NCI-H1436 (cell line): Measurements from ENCODE around the gene DTNBP1.

ENCODE experiments used
- DNase-seq: peaks from one replicate; lab custom pipeline; 2025; lab: John Stamatoyannopoulos, UW

Gene DTNBP1

DNA sequence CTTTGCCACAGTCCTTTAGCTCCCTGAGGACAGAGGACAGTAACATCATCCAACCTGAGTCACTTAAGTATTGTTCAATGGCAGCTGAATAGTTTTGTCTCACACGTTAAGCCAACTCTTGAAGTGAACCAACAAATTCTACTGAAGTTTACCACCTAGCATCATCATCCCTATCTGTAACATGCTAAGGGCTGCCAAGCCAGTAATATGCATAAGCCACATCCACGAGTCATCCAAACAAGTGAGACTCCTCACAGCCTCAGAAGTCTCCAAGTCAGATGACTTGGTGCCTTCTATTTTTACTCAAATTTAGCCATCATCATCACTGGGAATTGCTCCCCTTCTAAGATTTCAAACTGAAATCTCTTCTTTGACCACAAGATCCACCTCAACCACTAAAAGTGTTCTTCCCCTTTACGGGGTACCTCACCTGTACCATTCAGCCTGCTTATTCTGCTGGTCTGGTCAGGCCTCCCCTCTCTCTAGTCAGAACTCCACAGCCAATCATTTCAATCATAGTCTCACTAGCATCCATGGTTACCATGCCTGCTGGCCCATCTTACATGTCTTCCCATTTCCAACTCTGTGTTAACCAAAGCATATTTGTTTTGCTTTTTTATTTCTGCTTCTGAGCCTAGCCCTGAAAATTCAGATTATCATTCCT lies 73.7 kb downstream of the DTNBP1 start:
- DNase-seq = no peak

DNA sequence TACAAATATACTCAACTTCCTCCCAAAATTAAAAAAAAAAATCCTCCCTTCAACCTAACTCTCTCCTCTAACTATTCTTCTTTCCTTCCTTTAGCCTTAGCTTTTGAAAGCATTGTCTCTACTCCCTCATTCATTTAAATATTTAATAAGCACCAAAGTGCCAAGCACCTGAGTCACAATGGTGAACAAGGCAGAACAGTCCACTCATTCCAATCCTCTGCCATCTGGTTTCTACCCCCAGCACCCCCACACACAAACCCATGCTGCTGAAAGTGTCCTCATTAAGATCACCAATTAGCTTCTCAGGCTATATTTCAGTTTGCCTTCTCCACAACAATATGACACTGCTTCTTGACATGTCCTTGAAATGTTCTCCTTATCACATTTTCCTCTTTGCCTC lies 76.3 kb downstream of the DTNBP1 start:
- no peak for DNase-seq

DNA sequence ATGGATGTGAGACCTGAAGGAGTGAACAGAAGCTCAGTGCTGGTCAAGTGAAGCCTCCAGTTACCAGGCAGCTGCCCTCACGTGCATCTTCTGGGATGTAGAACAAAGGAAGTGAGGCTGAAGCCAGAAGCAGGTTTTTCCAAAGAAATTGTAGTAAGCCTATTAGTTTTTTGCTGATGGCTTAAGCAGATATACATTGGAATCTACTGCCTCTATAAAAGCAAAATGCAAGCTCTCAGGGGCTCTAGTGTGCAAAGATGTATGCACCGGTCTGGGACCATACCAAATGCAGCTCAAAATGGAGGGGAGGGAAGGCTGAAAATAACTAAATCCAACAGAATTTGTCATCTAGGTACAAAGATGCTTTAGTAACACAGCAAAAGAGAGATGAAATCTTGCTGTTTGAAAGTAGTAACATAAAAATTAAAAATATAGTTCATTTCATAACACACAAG lies 77.0 kb downstream of the DTNBP1 start:
- no peak for DNase-seq

GRCh38 chr6:15582499-15582898 lies 80.3 kb downstream of the DTNBP1 start:
- no peak for DNase-seq

DNA sequence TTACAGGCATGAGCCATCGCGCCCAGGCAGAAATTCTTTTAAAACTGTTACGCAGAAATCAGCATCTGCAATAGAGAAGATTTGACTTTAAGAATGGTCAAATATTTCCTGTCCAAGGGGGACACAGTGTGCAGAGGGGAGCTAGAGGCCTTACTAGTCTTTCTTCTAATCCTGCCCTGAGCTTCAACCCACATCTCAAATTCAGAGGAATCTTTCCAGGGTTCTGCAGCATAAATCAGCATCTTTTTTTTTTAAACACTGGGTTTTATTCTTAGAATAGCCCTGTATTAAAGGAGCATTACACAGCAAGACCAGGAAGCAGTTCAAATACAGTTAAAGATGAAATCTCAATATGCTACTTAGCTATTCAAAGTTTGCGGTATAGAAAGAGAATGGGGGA lies 81.1 kb downstream of the DTNBP1 start:
- DNase-seq = no peak

- DNase-seq = no peak
Observed at GRCh38 chr6:15580326-15580725, 82.5 kb downstream of the DTNBP1 start.

- no peak for DNase-seq
Observed at GRCh38 chr6:15578716-15579391, 84.0 kb downstream of the DTNBP1 start.

DNA sequence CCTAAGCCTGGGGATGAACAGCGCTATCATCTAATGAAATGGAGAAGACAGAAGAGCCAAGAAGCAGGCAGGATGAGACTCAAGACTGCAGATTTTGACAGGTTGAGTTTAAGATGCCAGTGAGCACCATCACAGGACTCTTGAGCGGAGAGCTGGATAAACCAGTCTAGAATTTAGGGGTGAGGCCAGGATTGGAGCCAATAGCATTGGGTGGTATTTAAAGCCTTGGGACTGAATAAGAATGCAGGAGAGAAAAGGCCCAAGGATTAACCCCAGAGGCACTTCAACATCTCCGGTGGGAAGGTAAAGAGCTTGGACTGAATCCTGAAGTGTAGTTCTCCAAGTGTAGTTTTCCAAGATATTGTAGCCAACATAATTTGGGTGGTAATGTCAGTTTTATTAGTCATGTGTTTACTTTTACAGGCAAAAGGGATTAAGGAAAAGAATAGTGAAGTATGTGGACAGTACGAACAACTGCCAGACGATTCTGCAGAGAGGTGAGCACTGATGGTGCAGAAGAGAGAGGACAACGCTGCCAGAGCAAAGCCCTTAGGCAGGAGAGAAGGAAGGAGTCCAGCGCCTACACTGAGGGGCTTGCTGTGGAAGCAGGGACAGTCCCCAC lies 85.2 kb downstream of the DTNBP1 start:
- no peak for DNase-seq

- DNase-seq = no peak
Observed at GRCh38 chr6:15577106-15577505, 85.7 kb downstream of the DTNBP1 start.

- DNase-seq = no peak
Observed at GRCh38 chr6:15575357-15576033, 87.3 kb downstream of the DTNBP1 start.

DNA sequence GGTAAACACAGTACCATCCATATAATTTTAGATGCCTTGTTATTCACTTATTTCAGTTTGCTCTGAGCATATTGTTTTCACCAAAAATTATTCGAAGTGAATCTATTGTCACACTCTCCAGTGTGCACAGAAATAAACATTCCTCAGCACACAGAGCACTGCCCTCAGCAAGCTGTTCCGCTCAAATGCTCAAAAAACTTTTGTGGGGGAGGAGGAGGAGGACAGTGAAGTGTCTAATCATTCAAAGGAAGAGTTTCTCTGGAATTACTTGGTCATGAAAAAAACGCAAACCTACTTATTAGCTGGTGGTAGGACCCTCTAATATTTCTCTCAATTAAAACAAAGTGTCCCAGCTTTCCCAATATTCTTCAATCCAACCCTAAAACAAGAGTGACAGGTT lies 88.3 kb downstream of the DTNBP1 start:
- DNase-seq = no peak

DNA sequence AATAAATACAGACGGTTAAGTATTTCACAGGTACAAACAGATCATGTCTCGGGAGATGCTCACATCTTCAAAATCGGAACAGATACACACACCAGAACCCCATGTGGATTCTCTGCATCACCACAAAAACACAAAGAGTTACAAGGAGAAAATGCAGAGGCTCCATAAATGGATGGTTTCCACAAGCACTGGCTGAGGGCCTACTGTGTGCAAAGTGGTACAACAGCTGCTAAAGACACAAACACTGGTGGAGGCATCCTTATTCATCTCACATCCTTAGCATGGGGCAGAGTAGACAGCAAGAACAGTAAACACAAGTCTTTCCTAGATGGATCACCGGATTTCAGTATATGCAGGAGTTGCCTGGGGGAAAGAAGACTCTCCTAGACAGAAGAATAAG lies 88.8 kb downstream of the DTNBP1 start:
- no peak for DNase-seq

DNA sequence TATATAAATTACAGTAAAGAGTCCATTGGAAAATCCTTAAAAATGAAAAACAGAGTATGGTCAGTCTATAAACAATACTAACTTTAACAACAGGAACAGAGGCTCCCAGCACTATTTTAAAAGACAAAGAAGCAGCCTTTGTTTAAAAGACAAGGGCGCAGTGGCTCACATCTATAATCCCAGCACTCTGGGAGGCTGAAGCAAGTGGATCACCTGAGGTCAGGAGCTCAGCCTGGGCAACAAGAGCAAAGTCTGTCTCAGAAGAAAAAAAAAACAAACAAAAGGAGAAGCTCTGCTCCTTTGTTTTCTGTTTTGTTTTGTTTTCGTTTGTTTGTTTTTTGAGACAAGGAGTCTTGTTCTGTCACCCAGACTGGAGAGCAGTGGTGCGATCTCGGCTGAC lies 89.4 kb downstream of the DTNBP1 start:
- no peak for DNase-seq

- DNase-seq = no peak
Observed at GRCh38 chr6:15572296-15573016, 90.4 kb downstream of the DTNBP1 start.

DNA sequence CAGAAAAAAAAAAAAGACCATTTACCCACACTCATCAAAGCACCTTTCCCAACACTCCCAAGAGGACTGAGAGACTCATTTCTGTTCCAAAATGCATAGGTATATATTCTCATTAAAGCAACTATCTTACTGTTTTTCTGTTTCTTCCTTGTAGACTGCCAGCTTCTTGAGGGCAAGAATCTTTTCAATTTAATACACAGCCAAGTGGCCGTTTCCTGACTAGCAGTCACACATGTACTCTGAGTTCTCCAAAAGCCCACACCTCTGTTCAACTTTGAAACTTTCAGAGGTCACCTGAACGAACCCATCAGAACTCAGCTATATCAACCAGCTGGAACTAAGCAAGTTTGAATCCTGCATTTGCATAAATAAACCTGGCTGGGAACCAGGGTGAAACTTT lies 92.7 kb downstream of the DTNBP1 start:
- no peak for DNase-seq

DNA sequence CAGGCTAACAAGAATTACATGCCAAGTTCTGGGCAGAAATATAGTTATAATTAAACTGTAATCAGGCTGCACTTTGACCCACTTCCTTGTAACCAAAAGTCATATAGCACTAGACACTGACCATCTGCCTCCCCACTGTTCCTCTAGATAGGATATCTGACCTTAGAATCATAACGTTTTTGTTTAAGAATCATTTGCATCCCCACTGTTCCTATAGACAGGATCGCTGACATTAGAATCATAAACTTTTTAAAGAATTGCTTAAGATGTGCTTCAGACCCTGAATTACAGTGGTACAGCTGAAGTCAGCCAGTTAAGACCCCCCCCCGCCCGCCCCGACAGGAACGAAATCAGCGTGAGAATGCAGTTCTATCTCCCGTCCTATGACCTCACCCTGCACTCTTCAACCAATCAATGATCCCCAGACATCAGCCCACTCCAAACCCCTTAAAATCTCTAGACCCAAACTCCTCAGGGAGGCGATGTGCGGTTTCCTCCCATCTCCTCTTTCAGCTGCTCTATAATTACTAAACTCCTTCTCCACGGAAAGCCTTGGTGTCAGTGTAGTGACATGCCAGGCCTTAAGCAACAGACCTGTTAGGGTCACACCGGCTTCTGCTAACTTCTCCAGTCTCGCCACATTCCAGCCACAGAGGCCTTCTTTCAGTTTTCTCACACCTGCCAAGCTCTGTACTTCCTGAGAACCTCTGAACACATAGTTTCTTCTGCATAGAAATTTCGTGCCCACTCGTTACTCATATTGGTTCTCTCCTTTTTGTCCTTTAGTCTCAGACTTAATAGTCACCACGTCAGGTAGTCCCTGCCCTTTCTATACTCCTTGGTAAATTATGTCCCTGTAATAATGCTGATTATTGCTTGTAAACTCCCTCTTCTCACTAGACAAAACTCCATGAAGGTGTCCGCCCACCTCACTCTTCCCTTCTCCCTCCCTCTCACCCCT lies 93.5 kb downstream of the DTNBP1 start:
- no peak for DNase-seq

- DNase-seq = no peak
Observed at GRCh38 chr6:15562977-15563376, 99.9 kb downstream of the DTNBP1 start.

DNA sequence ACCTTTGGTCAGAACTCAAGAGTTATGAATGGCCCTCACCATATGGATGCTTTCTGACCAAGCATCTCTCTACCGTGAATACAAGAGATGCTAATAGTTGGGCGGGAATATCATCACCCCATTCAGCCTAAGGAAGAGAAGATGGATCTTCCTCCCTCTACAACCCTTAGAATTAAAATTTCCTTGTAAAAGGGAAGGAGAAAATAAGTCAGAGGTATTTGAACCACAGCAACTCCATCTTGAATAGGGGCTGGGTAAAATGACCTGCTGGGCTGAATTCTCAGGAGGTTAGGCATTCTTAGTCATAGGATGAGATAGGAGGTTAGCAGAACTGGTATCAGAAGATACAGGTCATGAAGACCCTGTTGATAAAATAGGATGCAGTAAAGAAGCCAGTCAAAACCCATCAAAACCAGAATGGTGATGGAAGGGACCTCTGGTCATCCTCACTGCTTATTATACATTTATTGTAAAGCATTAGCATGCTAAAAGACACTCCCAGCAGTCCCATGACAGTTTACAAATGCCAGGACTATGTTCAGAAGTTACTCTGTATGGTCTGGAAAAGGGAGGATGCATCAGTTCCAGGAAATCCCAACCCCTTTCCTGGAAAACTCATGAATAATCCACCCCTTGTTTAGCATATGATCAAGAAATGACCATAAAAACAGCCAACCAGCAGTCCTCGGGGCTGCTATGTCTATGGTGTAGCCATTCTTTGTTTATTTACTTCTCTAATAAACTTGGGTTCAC lies 101.2 kb downstream of the DTNBP1 start:
- no peak for DNase-seq

DNA sequence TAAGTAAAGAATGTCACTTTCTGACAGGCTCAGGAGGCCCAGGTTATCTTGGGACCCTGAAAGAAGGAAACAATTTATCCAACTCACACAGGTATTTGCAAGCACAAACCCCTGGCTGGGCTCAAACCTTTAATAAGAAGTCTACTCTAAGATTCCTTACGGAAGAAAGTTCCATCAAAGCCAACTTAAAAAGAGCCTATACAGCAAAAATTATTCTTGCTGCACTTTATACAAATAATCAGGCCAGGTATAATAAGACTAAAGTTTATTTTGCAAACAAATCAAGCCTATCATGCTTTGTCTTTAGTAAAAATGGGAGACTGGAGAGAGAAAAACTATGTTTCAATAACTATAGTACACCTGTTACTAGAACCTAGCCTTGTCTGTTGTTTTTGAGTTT lies 102.1 kb downstream of the DTNBP1 start:
- no peak for DNase-seq

DNA sequence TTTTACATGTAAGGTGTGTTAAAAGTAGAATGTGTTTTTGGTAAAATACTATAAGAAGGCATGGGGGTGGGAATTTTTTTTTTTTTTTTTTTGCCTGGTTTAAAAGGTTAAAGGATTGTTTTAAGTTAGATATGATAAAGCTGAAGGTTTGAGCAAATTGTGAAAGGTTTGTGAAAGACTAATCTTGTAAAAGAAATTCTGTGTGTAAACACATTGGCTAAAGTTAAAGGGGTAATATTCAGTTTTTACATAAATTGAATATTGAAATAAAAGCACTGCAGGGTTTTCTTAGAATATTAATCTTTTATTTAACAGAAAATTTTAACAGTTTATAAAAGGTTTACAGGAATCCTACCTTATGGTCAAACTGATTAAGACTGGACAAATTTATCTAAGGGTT lies 105.7 kb downstream of the DTNBP1 start:
- DNase-seq = no peak
